Smooth muscle cell (in vitro differentiated cells): ENCODE measurements around the gene PTAR1. TPM values are rescaled to one million over a fixed set of nuclear protein-coding genes. Genes with fewer than 3 reads are reported as not detected.

Experiments
- DNase-seq: peaks from one replicate; lab custom pipeline; 2025; ENCODE audit not compliant: unreplicated experiment; lab: John Stamatoyannopoulos, UW
- H2AFZ ChIP-seq: fragments of 200-600 bp; sonication (generic); 2 replicates; pipeline ENCODE4 v1.6.0; 2016; ENCODE audit warnings: antibody characterized with exemption, low read depth, mild to moderate bottlenecking
- H3F3A ChIP-seq: fragments of 200-600 bp; sonication (generic); 2 replicates; pipeline ENCODE4 v1.6.0; 2017; ENCODE audit warnings: antibody characterized with exemption, low read depth
- H3K27ac ChIP-seq: fragments of 200-600 bp; sonication (generic); 2 replicates; pipeline ENCODE4 v1.5.1; 2016; ENCODE audit warnings: low read depth, mild to moderate bottlenecking
- H3K27me3 ChIP-seq: fragments of 200-600 bp; sonication (generic); 2 replicates; pipeline ENCODE4 v1.6.1; 2016; ENCODE audit warnings: low read depth, mild to moderate bottlenecking
- H3K36me3 ChIP-seq: fragments of 200-600 bp; sonication (generic); 2 replicates; pipeline ENCODE4 v1.5.1; 2016; ENCODE audit warnings: low read depth
- H3K4me1 ChIP-seq: fragments of 200-600 bp; sonication (generic); 2 replicates; pipeline ENCODE4 v1.5.1; 2016; ENCODE audit warnings: low read depth
- H3K4me2 ChIP-seq: fragments of 200-600 bp; sonication (generic); 2 replicates; pipeline ENCODE4 v1.6.0; 2016; ENCODE audit warnings: mild to moderate bottlenecking
- H3K4me3 ChIP-seq: fragments of 200-600 bp; sonication (generic); 2 replicates; pipeline ENCODE4 v1.5.1; 2016; ENCODE audit warnings: mild to moderate bottlenecking
- H3K79me2 ChIP-seq: fragments of 200-600 bp; sonication (generic); 2 replicates; pipeline ENCODE4 v1.6.0; 2016; ENCODE audit warnings: low read depth, mild to moderate bottlenecking
- H3K9ac ChIP-seq: fragments of 200-600 bp; sonication (generic); 2 replicates; pipeline ENCODE4 v1.6.0; 2016; ENCODE audit warnings: low read depth
- H3K9me3 ChIP-seq: fragments of 200-600 bp; sonication (generic); replicated peaks from 2 replicates; pipeline ENCODE4 v1.5.1; 2016; ENCODE audit warnings: low read depth
- H4K20me1 ChIP-seq: fragments of 200-600 bp; sonication (generic); 2 replicates; pipeline ENCODE4 v1.6.0; 2016; ENCODE audit warnings: low read depth
- WGBS: methylation state at CpG from one replicate; pipeline ENCODE4 v1.1.7; 2016; ENCODE audit warnings: low lambda C conversion rate; 5-methylcytosine and 5-hydroxymethylcytosine counted together
- polyA plus RNA-seq: library from polyadenylated mRNA; unstranded; fragments of >200 nt; fragmentation: Nextera tagmentation; extraction: Ambion mirVana; gene quantifications from 2 replicates; pipeline ENCODE4 v1.2.1, GENCODE V29; 2016
- total RNA-seq: library from RNA; depleted of rRNA; stranded (reverse); fragments of >200 nt; gene quantifications from 2 replicates; pipeline ENCODE4 v1.2.3, GENCODE V29; 2014
- TF ChIP-seq, protein P1 (sequence below): fragments of 200-600 bp; sonication (generic); IDR thresholded peaks from 2 replicates; pipeline ENCODE4 v1.5.1; 2017; ENCODE audit warnings: borderline replicate concordance, mild to moderate bottlenecking, antibody characterized with exemption; ENCODE audit not compliant: insufficient read depth, poor library complexity, severe bottlenecking

Gene PTAR1
- total and polyA plus RNA-seq, 2 experiments from 2014 or later = 6.8 to 98.8 TPM

DNA sequence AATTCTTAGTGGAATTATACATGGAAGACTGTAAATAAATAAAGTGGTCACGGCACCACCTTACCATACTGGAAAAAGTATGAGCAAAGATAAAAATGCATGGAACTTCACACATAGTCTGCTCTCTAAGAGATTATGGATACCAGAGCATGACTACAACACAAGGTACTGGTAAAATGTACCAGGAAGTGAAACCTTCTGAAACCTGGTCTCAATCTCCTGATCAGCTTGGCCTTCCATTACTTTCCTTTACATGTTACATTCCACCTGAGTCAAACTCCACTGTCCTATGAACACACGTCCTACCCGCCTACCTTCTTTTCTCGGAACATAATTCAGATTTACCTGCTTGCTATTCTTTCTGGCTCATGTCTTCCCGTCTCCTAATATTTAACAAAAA lies 15.9 kb downstream of the PTAR1 start:
- no peak overlapping the region for H2AFZ ChIP-seq
- 97% methylated on average over 5 of the region's 5 CpGs for WGBS
- H3F3A ChIP-seq = no peaks in the 10 kb centered on the region
- H3K4me3 ChIP-seq = no peak overlapping the region
- H3K36me3 ChIP-seq = peaks cover 3% of the 10 kb centered on the region
- peaks cover 33% of the 10 kb centered on the region for H3K79me2 ChIP-seq
- H3K4me2 ChIP-seq = no peak overlapping the region
- peaks cover 92% of the 10 kb centered on the region for H4K20me1 ChIP-seq
- H3K4me1 ChIP-seq = no peaks in the 10 kb centered on the region
- H3K27me3 ChIP-seq = no peaks in the 10 kb centered on the region
- H3K9ac ChIP-seq = no peak overlapping the region
- no peak for DNase-seq
- no peaks in the 10 kb centered on the region for H3K9me3 ChIP-seq
- TF ChIP-seq, protein P1, sequence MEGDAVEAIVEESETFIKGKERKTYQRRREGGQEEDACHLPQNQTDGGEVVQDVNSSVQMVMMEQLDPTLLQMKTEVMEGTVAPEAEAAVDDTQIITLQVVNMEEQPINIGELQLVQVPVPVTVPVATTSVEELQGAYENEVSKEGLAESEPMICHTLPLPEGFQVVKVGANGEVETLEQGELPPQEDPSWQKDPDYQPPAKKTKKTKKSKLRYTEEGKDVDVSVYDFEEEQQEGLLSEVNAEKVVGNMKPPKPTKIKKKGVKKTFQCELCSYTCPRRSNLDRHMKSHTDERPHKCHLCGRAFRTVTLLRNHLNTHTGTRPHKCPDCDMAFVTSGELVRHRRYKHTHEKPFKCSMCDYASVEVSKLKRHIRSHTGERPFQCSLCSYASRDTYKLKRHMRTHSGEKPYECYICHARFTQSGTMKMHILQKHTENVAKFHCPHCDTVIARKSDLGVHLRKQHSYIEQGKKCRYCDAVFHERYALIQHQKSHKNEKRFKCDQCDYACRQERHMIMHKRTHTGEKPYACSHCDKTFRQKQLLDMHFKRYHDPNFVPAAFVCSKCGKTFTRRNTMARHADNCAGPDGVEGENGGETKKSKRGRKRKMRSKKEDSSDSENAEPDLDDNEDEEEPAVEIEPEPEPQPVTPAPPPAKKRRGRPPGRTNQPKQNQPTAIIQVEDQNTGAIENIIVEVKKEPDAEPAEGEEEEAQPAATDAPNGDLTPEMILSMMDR = no peak
- H3K27ac ChIP-seq = no peak overlapping the region

DNA sequence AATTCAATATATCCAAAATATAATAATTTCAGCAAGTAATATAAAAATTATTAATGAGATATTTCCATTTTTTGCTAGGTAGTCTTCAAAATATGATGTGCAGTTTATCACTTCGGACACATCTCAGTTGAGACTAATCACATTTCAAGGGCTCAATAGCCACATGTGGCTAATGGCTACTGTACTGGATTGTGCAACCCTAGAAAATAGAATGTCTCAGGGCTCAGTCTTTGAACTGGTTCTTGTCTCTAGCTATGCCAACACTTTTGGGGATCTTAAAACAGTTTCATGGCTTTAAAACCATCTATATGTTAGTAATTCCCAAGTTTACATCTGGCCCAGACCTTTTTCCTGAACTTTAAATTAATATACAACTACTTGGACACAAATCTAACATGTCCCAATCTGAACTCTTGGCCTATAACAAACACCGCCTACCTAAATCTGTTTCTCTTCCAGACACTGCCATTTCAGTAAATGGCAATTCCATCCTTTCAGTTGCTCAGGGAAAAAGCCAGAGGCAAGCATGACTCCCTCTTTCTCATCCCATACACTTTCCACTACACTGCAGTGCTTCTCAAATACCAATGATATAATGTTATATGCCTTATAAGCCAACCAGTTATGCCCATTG lies 18.8 kb downstream of the PTAR1 start:
- Histone ChIP-seq H3F3A (no peaks in the 10 kb centered on the region), H3K4me2 (no peak overlapping the region), H3K27me3 (no peaks in the 10 kb centered on the region), H3K27ac (no peak overlapping the region), H3K9me3 (no peaks in the 10 kb centered on the region), H3K4me1 (no peaks in the 10 kb centered on the region), H4K20me1 (peaks cover 69% of the 10 kb centered on the region), H2AFZ (no peak overlapping the region), H3K9ac (no peak overlapping the region), H3K4me3 (no peak overlapping the region), H3K79me2 (peaks cover 33% of the 10 kb centered on the region), H3K36me3 (peaks cover 3% of the 10 kb centered on the region)
- no peak for DNase-seq
- TF ChIP-seq, protein P1 = no peak
- WGBS = 100% methylated on average over 2 of the region's 2 CpGs

DNA sequence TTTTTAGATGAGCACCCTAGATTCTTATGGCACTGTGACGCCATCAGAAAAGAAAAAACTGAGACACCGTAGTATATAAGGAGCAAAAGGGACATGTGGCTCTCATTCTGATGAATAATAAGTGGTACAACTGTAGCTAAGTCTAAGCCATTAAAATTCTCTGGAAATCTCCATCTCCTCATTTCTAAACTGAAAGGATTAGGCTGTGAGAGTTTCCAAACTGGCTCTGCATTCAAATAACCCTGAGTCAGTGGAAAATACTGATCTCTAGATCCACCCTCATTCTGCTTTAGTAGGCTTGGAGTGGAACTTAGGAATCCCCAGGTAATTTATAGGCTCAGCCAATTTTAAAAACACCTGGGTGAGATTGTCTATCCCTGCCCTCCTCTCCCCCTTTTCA lies 28.5 kb downstream of the PTAR1 start:
- no peak overlapping the region for H3K4me2 ChIP-seq
- no peak overlapping the region for H3K4me3 ChIP-seq
- peaks cover 2% of the 10 kb centered on the region for H3K79me2 ChIP-seq
- no peaks in the 10 kb centered on the region for H3K9me3 ChIP-seq
- no peaks in the 10 kb centered on the region for H3K27me3 ChIP-seq
- peaks cover 36% of the 10 kb centered on the region for H3K36me3 ChIP-seq
- 92% methylated on average over 2 of the region's 2 CpGs for WGBS
- no peak for DNase-seq
- TF ChIP-seq, protein P1 = no peak
- H3K9ac ChIP-seq = no peak overlapping the region
- H3K4me1 ChIP-seq = no peaks in the 10 kb centered on the region
- no peak overlapping the region for H3K27ac ChIP-seq
- H4K20me1 ChIP-seq = peaks cover 33% of the 10 kb centered on the region
- H2AFZ ChIP-seq = no peak overlapping the region
- no peaks in the 10 kb centered on the region for H3F3A ChIP-seq

DNA sequence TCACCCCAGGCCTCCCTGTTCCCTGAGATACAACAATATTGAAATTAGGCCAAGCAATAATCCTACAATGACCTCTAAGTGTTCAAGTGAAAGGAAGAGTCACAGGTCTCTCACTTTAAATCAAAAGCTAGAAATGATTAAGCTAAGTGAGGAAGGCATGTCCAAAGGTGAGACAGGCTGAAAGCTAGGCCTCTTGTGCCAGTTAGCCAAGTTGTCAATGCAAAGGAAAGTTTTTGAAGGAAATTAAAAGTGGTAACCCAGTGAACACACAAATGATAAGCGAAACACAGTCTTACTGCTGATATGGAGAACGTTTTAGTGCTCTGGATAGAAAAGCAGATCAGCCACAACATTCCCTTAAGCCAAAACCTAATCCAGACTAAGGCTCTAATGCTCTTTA lies 39.8 kb downstream of the PTAR1 start:
- TF ChIP-seq, protein P1 = no peak
- H3K27ac ChIP-seq = no peak overlapping the region
- 56% methylated on average over 2 of the region's 2 CpGs for WGBS

More for the DNA sequence above, 39.8 kb downstream of the PTAR1 start:
- Histone ChIP-seq H3F3A (no peaks in the 10 kb centered on the region), H2AFZ (no peak overlapping the region), H4K20me1 (no peaks in the 10 kb centered on the region), H3K79me2 (no peaks in the 10 kb centered on the region), H3K4me3 (no peak overlapping the region), H3K4me1 (no peaks in the 10 kb centered on the region), H3K36me3 (peaks cover 6% of the 10 kb centered on the region), H3K9me3 (no peaks in the 10 kb centered on the region), H3K4me2 (no peak overlapping the region), H3K27me3 (no peaks in the 10 kb centered on the region), H3K9ac (no peak overlapping the region)
- no peak for DNase-seq
